ENCODE measurements around the gene TOX3. TPM values are rescaled to one million over a fixed set of nuclear protein-coding genes. Genes with fewer than 3 reads are reported as not detected.

TOX3 gene
- total RNA-seq, 1 donor = not detected

DNA sequence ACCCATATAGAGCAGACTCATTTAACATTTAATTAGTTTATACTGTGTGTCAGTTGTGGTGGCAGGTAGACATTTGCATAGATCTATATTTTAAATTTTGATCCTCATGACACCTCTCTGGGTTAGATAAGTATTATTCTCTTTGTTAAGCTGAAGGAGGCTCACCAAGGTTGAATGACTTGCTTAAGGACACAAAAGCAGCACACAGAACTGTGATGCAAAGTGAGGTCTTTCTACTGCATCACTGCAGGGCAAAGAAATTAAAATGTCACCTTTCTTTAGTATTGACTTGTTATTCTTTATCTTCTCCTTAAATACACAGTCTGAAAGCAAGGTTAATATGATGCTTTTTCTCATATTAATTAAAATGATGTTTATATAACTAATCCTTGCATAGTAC is 8.6 kb upstream of the TOX3 start:
- TF ChIP-seq, protein P1, sequence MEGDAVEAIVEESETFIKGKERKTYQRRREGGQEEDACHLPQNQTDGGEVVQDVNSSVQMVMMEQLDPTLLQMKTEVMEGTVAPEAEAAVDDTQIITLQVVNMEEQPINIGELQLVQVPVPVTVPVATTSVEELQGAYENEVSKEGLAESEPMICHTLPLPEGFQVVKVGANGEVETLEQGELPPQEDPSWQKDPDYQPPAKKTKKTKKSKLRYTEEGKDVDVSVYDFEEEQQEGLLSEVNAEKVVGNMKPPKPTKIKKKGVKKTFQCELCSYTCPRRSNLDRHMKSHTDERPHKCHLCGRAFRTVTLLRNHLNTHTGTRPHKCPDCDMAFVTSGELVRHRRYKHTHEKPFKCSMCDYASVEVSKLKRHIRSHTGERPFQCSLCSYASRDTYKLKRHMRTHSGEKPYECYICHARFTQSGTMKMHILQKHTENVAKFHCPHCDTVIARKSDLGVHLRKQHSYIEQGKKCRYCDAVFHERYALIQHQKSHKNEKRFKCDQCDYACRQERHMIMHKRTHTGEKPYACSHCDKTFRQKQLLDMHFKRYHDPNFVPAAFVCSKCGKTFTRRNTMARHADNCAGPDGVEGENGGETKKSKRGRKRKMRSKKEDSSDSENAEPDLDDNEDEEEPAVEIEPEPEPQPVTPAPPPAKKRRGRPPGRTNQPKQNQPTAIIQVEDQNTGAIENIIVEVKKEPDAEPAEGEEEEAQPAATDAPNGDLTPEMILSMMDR (IDR thresholded peaks at IDR 0.05; ENCODE audit: insufficient read depth, low read depth, low read length) = no peak
- no peak for DNase-seq (ENCODE audit: low read depth)
- no peak overlapping the region for H3K4me3 ChIP-seq (ENCODE audit: low read depth, low read length)

DNA sequence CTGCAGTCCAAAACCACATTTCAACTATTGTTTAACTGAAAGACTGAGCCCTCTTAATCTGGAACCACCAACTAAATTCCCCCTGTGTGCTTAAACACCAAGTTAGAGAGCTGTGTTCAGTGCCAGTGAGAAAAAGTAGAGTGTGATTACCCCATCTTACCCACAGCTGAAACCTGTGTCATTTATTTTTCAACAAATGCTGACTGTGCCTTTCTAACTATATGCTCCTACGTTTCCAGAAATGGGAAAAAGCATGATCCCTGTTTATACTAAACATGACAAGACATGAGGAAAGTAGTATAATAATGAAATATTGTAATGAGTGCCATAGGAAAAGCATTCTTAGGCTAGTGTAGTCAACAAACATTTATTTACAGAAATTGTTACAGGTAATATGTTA is 7.4 kb upstream of the TOX3 start:
- TF ChIP-seq, protein P1 (IDR thresholded peaks at IDR 0.05; ENCODE audit: insufficient read depth, low read depth, low read length) = no peak
- DNase-seq (ENCODE audit: low read depth) = no peak
- H3K4me3 ChIP-seq (ENCODE audit: low read depth, low read length) = no peak overlapping the region

DNA sequence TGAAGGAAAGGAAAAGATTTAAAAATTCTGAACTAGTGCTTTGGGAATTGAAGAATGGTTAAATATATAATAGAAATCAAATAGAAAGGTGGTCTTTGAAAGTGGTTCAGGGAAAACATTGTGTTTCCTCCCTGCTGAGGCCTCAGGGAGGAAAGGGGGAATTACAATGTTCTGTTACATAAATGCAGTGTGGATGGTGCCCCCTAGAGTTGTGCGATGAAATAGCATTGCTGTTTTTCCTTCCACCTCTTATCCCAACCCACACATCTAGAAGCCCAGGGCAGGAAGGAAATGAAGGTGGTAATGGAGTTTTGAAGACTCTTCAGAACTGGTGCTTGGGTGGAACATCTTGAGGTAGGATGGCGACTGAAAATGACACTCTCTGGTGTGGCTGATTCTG is 6.4 kb upstream of the TOX3 start:
- TF ChIP-seq, protein P1 (IDR thresholded peaks at IDR 0.05; ENCODE audit: insufficient read depth, low read depth, low read length) = no peak
- no peak overlapping the region for H3K4me3 ChIP-seq (ENCODE audit: low read depth, low read length)
- DNase-seq (ENCODE audit: low read depth) = no peak

DNA sequence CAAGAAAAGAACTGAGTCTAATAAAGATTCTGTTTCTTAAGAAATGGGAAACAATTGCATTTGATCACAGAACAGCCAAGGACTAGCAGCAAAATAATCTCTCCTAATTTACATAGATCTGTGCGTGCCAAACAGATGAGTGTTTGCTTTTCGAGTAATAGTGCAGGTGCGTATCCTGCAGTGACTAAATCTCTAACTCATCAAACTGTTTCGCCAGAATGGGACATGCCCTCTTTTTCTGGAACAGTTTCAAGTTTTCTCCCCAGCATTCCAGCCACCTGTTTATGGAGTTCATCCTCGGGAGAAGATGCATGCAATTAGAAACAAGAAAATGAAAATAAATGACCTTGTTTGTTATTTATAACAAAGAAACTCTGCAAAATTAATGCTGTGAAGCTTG is 5.7 kb upstream of the TOX3 start:
- H3K4me3 ChIP-seq (ENCODE audit: low read depth, low read length) = no peak overlapping the region
- TF ChIP-seq, protein P1 (IDR thresholded peaks at IDR 0.05; ENCODE audit: insufficient read depth, low read depth, low read length) = no peak
- DNase-seq (ENCODE audit: low read depth) = no peak

DNA sequence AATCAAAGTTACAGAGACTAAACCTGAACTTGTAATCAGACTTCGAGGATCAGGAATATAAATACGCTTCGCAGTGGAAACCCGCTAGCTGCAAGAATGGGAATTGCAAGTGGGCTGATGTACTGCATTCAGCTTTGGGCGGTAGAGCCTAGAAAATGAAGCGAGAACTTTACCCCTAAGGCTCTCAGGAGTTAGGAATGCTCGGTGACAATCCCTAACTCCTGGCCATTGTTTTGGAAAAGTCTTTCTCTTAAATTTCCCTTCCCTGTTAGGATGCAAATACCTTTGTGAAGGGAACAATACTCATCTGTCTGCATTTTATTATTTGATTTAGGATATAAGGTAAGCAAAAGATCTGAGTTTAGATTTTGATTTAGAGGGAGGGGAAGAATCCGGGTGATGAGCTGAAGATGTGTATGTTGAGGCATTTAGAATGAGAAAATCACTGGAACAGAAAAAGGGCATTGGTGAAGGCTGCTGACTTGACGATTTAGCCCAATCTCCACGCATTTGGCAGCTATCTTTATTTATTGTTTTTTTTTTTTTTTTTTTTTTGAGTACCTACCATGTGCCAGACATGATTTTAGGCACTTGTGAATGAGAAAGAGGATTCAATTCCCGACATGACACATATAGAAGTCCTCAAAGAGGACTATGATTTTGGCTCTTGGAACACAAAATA is 2.2 kb upstream of the TOX3 start:
- DNase-seq (ENCODE audit: low read depth) = no peak
- H3K4me3 ChIP-seq (ENCODE audit: low read depth, low read length) = no peak overlapping the region
- TF ChIP-seq, protein P1 (IDR thresholded peaks at IDR 0.05; ENCODE audit: insufficient read depth, low read depth, low read length) = no peak

DNA sequence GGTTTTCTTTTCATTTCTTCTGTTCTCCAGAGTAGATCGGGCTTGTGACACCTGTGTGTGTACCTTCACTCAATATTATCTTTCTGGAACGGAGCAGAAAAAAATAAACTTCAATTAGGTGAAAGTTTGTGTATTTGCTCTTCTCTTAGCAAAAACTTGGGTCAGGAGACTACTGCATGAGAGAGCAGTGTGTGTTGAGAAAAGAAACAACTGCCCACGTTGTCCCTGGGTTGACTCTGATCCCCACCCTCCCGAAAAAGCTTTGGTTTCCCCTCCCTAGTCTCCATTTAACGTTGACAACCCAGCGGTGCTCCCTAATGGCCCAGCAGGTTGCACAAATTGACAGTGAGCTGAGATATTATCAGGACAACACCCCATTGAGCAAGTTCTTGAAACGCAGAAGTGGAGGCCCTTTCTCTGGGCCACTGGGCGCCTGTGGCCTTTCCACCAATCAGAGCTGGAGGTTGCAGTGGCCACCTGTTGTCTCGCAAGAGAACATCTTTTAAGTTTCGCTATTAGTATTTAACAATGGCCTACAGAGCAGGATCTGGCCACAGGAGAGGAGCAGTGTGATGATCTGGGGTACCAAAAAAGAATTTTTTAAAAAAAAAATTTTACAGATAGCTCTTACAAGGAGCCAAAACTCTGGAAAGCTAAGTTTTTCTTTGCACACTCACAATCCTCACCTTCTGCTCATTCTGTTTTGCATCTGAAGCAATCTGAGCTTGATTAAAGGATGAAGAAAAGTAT is 1.5 kb upstream of the TOX3 start:
- TF ChIP-seq, protein P1 (IDR thresholded peaks at IDR 0.05; ENCODE audit: insufficient read depth, low read depth, low read length) = no peak
- no peak for DNase-seq (ENCODE audit: low read depth)
- H3K4me3 ChIP-seq (ENCODE audit: low read depth, low read length) = no peak overlapping the region

All from fibroblast of villous mesenchyme (primary cell).